HG02798 (cell line): ENCODE measurements around the gene FIGNL2.

Experiments
- ATAC-seq: cut with Tn5 transposase; IDR thresholded peaks from one replicate; pipeline ENCODE4 v1.9.1; 2021; ENCODE audit warnings: mild to moderate bottlenecking; ENCODE audit not compliant: unreplicated experiment, poor library complexity

The FIGNL2 gene

DNA sequence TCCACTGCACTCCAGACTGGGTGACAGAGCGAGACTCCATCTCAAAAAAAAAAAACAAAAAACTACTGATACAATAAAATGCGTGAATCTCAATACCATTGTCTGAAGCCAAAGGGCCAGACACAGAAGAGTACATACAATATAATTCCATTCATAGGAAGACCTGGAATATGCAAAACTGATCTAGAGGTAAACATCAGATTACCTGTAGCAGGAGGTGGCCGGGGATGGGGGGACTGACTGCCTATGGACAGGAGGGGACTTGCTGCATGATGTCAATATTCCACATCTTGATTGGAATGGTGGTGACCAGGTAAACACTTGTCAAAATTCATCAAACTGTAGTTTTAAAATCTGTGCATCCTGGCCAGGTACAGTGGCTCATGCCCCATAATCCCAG is 12.5 kb upstream of the FIGNL2 start:
- no peak for ATAC-seq

DNA sequence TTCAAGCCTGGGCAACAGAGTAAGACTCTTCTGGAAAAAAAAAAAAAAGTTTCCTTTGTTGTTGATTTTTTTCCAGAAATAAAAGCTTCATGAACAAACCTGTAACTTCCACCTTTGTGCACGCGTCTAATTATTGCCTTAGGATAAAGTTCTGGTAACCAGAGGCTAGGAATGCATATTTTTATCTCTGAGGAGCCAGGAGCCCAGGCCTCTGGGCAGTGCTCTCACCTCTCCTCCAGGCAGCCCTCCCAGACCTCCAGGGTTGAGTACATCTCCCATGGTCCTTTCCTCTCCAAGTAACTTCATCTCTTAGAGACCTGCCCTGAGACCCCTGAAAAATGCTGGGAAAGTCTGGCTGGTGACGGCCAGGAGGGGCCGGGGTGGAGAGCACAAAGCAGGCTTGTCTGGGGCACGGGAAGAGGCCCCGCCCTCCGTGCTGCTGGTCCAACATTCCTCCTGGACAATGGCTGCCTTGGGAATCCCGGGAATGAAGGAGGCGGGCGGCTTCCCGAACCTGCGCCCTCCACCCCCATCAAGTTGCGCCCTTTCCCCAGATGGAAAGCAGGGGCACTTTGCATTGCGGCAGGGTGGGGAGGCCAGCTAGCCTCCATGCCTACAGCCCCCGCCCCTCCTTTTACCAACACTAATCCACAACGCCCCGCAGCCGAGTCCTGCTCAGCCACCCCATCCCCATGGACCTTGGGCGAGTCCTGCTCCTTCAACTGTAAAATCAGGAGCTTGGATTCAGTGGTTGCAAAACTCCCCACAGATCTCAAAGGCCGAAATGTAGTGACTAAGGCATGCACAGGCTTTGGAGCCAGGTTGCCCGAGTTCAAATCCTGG is 7.3 kb upstream of the FIGNL2 start:
- no peak for ATAC-seq

DNA sequence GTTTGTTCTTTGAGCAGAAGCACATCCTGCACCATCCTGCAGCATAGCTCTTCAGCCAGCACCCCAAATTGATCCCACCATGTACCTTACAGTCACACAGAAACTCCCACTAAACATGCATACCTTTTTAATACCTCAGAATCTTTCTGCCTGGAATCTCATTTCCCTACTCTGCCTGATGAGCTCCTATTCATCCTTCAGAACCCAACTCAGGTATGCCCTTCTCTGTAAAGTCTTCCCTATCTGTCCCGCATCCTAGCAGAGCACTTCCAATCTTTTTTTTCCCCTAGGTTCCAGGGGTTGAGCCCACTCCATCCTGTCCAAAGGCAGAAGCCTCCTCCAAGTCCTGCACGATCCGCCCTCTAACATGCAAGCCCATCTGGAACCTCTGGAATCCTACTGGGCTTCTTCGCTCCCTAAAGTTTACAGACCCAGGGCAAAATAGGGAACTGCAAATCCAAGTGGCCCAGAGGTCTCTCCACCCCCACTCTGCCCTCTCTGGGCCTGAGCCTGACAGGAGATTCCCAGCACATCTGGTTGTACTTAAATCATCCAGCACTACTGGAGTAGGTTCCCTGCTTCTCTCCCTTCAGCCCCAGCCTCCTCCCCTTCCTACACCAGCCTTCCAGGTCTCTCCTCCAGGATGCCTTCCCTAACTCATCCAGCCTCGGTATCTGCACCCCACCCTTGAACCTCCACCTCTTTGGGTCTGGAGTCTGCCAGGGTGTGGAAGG is 4.1 kb upstream of the FIGNL2 start:
- ATAC-seq, result no peak

DNA sequence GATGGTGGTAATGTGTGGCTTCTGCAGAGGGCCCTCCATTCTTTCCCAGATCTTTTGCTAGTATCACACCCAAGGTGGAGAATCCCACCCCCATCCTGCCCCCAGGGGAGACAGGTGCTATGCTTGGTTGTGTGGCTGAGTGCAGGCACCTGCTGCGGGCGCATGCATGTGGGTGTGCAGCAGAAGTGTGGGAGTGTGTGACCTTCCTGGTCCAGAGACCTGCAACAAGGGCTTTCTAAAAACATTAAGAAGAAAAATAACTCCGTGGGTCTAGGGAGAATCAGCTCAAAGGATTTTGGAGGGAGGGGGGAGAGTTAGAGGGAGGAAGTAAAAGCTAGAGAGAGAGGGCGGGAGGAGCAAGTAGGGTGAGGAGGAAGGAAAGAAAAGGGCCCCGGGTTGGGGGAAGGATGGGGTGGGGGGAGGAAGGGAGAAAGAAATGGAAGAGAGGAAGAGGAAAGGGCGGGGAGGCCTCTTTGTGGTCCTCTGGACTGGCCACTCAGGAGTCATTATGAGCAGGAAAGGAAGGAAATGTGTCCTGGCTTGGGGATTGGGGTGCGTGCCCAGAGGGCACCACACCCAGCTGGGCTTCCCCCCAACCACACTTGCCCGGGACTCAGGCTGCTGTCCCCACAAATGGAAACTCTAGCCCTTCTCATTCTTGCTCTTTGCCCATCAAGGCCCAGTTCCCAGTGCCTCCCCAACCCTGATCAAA is 3.1 kb upstream of the FIGNL2 start:
- no peak for ATAC-seq

DNA sequence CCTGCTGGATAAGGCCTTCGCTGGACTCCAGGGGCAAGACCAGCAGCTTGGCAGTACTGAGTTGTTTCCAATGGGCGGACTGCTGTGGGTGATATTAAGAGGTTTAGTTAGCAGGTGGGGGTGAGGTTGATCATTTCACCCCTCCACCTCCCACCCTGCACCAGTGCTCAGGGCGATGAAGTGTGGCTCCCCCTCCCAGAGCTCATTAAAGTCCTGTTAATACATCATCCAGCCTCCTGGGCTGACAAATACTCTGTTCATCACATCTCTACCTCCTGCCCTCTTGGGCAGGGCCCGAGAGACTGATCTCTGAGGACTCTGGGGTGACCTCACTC is 2.4 kb upstream of the FIGNL2 start:
- ATAC-seq, result no peak

DNA sequence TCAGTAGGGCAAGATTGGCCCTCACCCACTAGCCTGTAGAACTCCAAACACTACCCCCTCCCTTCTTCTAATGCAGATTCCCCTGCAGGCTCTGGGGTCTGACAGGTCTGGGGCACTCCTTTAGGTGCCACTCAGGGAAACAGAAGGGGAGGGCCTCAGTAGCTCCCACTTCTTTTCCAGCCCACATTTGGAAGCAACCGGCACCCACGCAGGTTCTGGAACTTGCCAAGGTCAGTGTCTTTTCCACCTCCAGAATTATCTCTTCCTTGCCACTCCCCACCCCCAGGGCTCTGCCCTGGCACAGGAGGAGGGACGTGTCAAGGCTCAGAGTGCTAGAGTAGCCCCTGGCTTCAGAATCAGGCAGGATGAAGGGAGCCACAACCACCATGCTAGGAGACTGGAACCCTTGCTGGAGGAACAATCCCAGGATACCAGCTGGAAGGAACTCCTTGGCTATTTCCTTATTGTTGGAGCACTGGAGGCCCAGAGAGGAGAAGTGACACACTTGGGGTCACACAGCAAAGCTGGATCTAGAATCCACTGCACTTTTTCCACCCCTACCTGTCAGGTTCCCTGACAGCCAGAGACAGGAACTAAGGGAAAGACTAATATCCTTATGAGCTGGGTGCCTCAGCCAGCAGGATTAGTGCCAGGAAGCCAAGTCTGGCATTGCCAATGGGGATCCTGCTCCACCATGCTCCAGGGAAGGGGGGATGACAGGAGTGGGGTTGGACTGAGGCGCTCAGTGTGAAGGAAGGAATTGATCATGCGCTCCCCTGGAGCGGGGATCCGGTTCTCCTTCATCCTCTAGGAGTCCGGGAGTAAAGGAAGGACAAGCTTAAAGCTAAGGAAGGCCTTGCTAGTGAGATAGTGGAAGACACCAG is 1.8 kb upstream of the FIGNL2 start:
- ATAC-seq, result no peak

DNA sequence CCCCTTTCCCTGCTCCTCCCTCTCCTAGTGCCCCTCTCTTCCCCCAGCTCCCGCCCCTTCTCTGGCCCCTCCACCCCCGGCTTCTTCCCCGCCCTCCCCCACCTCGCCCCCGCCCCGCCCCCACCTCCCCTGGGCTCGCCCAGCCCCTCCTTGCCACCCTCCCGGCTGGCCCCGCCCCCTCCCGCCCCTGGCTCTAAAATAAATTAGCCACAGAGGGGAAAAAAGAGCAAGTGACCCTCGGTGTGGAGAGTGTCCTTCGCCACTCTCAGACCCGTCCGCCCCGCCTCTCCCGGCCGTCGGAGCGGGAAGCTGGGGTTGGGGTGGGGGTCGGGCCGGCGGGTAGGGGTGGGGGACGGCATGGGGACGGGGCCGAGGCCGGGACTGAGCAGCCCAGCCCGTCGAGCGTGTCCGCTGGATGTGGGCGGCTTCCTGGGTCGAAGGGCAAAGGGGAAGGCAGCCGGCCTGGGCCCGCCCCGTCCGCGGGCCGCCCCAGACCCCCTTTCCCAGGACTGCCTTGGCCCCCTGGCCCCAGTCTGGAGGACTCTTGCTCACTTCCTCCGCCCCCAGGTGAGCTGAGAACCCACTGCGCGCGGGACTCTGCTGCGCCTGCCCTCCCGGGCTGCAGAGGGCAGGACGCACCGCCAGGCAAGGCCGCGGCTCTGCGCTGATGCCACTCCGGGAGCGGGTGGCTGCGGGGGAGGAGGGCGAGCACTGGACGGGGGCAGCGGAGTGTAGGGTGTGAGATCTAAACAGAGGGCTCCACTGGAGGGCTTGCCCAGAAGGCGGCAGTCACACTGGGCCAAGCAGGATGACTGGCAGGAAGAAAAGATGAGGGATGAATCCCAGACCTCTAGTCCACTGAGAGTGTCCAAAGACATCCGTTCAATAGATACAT is 570 bp upstream of the FIGNL2 start:
- no peak for ATAC-seq

DNA sequence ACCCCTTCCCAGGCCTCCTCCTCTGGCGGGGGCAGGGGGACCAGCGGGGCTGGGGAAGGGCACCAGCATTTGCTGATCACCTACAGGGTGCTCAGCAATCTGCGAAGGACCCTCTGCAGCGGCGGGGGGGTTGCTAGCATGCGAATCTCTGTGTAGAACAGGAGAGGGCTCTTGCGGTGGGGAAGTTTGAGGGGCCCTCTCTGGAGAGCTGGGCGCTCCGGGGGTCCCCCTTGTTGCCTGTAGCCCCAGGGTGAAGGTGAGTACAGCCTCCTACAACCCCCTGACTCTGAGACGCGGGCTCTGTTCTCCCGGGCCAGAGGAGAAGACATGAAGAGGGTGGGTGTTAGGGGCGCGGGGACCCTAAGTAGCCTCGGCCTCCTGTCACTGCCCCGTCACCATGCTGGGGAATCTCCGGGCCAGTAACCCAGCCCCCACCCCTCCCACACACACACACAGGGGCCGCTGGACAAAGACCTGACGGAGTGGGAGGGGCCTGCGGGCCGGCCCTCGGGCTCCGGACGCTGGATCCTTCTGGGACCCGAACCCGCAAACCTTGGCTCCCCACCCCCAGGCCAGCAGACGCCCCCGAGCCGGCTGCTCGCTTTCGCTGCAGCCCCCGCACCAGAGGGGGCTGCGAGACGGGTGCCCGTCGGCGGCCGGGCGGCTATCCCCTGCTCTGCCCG is 734 bp downstream of the FIGNL2 start:
- ATAC-seq, result no peak

DNA sequence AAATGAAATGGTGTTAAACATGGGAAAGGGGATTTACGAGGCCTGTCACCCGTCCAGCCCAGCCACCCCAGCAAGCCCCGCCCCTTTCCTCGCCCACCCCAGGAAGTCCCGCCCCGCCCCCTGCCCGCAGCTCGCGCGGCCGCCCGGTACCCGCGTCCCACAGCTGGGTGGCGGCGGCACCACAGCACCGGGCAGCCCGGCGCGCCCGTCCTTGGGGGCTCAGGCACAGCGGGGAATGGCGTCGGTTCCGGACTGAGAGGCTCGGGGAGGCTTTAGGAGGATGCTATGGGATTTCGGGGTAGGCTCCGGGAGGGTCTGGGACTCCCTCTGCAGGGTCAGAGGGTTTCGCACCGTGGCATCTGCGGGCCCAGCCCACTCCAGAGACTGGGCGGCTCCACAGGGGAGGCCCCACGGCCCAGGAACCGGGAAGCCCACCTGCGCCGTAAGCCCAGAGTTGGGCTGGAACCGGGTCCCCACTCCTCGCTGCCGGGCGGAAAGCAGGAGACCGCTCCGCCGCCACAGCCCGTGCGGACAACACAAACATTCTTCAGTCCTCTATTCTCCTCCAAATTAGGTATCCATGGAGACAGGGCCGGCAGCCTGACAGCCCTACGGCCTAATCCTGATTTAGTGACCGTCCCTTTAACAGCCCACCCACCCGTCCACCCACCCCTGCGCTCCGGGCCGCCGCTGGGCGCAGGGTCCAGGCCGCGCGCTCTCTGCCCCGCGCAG is 1.4 kb downstream of the FIGNL2 start:
- no peak for ATAC-seq

DNA sequence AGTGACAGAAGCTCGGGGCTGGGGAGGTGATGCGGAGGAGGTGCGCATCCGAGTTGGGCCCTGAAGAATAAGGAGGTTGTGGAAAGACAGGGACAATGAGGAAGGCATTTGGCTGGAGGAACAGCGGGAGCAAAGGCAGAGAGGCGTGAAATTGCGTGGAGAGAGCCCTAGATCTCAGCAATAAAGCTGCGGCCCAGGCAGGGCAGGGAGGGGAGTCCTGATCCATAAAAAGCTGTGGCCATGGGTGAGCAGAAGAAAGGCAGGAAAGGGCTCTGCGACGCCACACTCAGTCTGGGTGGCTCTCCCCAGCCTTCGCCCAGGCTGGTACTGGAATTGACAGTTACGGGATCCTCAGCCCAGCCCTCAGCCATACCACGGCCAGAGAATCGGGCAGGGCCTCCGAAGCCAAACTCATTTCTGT is 2.2 kb downstream of the FIGNL2 start:
- ATAC-seq, result no peak

DNA sequence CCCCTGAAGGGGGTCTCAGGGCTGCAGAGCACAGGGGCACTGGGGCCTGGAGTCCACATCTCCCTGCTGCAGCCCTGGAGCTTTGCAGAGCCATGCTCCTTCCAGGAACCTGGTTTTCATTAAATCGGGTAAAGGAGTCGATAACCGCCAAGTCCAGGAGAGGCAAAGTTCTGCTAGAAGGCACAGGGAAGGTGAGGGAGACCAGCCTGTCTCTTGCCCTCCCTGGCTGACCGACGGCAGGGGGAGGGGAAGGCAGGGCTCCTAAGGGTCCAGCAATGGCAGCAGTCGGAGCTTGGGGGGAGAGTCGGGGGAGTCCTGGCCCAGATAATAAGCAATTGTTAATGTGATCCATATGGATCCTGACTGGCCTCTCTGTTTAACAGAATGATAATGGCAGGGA is 3.0 kb downstream of the FIGNL2 start:
- ATAC-seq, result no peak

DNA sequence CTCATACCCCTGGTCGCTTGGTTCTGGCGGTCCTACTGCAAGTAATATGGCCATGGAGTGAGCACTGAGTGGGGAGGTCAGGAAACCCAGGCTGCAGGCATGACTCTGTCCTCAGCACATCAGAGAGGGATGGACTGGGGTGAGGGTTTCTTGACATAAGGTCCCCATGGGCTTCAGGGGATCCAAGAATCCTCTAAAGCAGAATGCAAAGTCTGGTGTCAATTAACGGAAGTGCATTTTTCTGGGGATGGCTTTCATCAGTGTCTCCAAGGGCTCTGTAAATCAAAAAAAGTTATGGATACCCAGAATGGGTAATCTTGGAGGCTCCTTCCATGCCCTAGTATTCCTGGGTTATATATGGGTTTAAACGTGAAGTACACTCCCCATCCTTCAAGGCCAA is 3.7 kb downstream of the FIGNL2 start:
- ATAC-seq, result no peak

DNA sequence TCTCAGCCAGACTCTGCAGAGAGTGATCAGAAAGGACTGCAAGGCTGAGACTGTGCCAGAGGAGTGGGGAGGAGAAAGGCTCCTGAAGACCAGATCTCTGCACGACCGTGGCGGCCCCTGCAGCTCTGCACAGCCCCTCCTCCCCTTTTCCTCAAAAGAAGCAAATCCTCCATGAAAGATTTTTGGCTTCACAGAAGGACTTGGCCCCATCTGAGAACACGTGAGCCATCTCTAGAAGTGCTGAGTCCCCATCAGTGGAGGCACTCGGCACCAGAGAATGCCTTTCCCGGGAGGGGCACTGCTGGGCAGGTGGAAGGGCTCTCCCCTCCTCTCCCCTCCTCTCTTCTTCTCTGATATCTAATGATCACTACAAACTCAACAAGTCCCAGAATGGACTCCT is 6.8 kb downstream of the FIGNL2 start:
- ATAC-seq, result no peak

DNA sequence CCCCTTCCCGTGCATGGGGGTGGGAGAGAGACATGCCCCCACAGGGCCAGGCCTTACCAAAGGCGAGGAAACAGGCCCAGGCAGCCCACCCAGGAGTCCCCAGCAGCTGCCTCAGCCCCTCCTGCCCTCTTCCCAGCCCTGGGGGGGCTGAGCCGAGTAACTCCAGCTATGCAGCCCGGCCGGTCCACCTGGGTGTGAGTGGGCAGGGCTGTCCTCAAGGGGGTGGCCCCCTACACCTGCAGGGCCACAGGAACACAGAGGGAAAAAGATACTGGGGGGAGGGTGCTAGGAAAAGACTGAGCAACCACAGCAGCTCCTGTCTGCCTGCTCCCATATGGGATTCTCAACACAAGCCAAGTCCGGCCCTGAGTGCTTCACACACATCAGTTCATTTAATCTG is 7.6 kb downstream of the FIGNL2 start:
- ATAC-seq, result no peak

DNA sequence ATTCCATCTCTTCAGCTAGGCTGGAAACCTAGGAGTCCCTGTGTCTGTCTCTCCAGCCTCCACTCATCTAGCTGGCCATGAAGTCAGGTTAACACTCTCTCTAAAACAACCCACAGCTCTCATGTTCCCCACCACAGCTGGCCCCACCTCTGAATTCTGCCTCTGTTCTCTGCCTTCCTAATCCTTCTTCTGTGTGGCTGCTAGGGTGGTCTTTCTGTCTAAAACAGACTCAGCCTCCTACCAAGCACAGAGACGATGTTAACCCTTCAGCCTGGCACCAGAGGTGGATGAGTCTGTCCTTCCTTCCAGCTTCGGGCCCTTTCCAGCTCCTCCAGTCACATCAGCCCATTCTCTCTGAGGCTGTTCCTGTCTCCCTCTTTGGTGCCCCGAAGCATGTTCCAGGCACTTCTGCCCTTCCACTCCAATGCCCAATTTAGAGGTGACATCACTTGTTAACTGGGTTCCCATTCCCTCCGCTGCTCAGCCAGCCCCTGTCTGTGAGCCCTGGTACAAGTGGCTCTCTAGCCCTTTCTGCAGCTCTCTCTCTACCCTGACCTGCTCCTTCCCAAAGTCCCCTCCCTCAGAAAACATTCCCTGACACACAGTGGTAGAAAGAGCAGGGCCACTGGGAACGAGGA is 9.1 kb downstream of the FIGNL2 start:
- ATAC-seq, result no peak

DNA sequence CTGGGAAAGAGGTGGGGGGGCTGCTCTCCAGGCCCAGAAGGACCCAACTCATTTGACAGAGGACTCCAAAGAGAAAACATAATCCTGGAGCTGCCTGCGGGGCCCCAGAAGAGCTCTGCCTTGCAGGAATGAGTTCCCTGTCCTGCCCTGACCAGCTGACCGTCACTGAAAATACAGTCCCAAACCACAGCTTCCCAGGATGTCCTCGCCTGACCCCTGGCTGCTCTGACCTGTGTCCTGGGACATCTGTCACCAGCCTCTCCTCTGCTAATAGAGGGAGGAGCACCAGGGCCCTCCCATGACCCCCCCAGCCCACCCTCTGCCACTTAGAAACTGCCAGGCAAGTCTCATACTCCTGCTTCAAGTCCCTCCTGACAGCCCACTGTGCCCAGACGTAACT is 9.8 kb downstream of the FIGNL2 start:
- no peak for ATAC-seq

DNA sequence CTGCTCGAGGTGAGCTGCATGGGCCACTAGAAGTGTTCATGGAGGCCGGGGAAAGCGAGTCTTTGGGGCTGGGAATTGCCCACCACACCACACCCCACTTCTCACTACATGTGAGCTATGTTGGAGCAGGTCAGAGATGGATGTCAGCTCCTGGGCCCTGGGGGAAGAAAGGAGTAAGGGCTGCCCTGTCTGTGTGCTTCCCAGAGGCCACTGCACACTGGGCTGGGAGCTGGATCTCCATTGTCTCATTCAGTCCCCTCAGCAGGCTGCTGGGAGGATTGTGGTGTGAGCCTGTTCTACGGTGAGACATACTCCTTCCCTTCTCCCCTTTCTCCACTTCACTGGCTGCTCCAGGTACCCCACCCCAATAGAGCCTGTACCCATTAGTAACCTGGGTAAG is 10.5 kb downstream of the FIGNL2 start:
- ATAC-seq, result no peak

DNA sequence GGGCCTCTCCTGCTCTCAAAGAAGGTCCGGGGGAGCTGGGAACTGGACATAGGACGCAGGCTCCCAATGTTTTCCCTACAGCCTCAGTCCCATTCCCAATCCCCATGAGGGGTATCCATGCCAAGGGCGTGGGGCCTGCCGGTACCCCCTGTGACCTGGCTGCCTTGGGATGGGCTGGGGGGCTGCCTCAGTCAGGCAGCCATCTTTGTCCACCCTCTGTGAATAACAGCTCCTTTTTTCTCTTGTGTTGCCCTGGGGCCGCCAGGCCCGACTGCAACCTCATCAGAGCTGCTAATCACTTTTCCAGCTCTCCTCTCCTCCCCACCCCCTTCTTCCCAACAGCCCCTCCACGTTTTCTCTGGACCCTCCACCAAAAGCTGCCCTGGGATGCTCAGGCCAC is 11.2 kb downstream of the FIGNL2 start:
- ATAC-seq, result no peak
